PFSK-1 (cell line): ENCODE results near the gene TAGLN2.

Experiments used
- FOXP2 ChIP-seq: optimal IDR thresholded peaks from 2 replicates; pipeline ENCODE3; 2011; ENCODE audit warnings: borderline replicate concordance, control low read depth, inconsistent platforms; ENCODE audit not compliant: insufficient read depth; ENCODE audit errors: extremely low read length, extremely low read depth
- POLR2AphosphoS5 ChIP-seq: IDR thresholded peaks from 2 replicates; pipeline ENCODE4 v1.6.1; 2012; ENCODE audit warnings: low read depth, mild to moderate bottlenecking, control low read depth, low read length, moderate library complexity
- REST ChIP-seq, 2 experiments: IDR thresholded peaks; 2 replicates each; pipeline versions ENCODE4 v1.6.1 to v1.8.0; 2011 to 2012; ENCODE audit warnings: low read depth in 2 of 2, low read length in 2 of 2, control low read depth in 1 of 2, inconsistent platforms in 1 of 2, mild to moderate bottlenecking in 1 of 2, moderate library complexity in 1 of 2; ENCODE audit not compliant: insufficient read depth in 1 of 2
- SIN3A ChIP-seq: IDR thresholded peaks from 2 replicates; pipeline ENCODE4 v1.6.1; 2012; ENCODE audit warnings: mild to moderate bottlenecking, low read length, moderate library complexity, borderline replicate concordance; ENCODE audit not compliant: insufficient read depth
- TAF1 ChIP-seq: IDR thresholded peaks from 2 replicates; pipeline ENCODE4 v1.6.1; 2012; ENCODE audit warnings: low read length, control low read depth, borderline replicate concordance; ENCODE audit not compliant: insufficient read depth

Gene TAGLN2

DNA sequence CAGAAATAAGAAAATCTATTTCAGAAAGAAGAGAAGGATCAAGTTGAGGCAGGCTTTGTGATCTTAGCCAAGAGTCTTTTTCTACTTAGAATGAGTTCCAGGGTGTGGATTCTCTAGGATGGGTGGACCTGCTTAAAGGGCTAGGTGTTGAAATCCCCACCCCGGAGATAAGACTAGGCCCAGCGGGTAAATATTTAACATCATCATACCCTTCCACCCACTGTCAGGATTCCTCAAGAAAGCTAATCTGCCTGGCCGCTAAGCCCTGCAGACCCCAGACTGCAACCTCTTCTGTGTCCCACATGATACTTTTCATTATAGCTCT, 14.3 kb upstream of the TAGLN2 start:
- TF ChIP-seq SIN3A (no peak), POLR2AphosphoS5 (no peak), TAF1 (no peak), REST (IDR thresholded peaks at IDR 0.05; ENCODE audit: insufficient read depth in 1 of 2, low read depth in 2 of 2, low read length in 2 of 2) (no peak), FOXP2 (no peak)

- TF ChIP-seq SIN3A (no peak), POLR2AphosphoS5 (no peak), TAF1 (no peak), REST (IDR thresholded peaks at IDR 0.05; ENCODE audit: insufficient read depth in 1 of 2, low read depth in 2 of 2, low read length in 2 of 2) (no peak), FOXP2 (no peak)
Measured at GRCh38 chr1:159938905-159939677, 13.8 kb upstream of the TAGLN2 start.

GRCh38 chr1:159938211-159938852, 13.0 kb upstream of the TAGLN2 start:
- TF ChIP-seq FOXP2 (no peak), REST (IDR thresholded peaks at IDR 0.05; ENCODE audit: insufficient read depth in 1 of 2, low read depth in 2 of 2, low read length in 2 of 2) (no peak), TAF1 (no peak), POLR2AphosphoS5 (no peak), SIN3A (no peak)

DNA sequence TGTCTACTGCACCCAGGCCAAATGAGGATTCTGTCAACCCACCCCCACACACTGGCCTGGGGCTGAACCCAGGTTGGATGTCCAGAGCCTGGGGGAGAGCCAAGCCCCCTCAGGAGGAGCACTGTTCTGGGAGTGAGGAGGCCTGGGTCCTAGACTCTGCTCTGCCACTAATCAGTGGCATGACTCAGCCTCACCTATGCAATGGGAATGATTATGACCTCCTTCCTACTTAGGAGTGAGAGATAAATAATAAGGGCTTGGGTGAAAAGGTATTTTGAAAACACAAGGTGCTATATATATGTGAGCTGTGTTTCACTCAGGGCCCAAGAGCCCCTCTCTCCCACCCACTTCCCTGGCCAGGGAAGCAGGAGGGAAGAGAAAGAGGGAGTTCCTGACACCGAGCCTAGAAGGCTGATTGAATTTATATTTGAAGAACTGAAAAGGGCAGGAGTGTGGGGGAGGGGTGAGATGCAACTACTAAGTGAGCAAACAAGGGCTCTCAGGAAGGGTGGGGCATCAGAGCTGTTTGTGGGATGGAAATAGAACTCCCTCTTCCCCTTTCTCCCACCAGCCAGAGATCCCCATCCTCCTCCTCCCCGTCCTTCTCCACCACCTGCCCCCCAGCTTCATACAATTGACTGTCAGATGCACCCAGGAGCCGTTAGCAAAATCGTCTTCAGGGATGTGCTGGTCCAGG, 11.9 kb upstream of the TAGLN2 start:
- TF ChIP-seq POLR2AphosphoS5 (no peak), TAF1 (no peak), FOXP2 (no peak), SIN3A (no peak), REST (IDR thresholded peaks at IDR 0.05; ENCODE audit: insufficient read depth in 1 of 2, low read depth in 2 of 2, low read length in 2 of 2) (no peak)
